CD4-positive, alpha-beta T cell (primary cell): ENCODE data around the gene QSER1. TPM values are rescaled to one million over a fixed set of nuclear protein-coding genes. Genes with fewer than 3 reads are reported as not detected.

Experiments
- ATAC-seq: fragments of 200-7000 bp; cut with Tn5 transposase; one replicate; pipeline ENCODE4 v1.10.0; 2022; ENCODE audit warnings: mild to moderate bottlenecking; ENCODE audit not compliant: poor library complexity
- CTCF ChIA-PET: fragments of 350-600 bp; sonication (Branson Sonifier 250); formaldehyde crosslinking; loops from one replicate; lab custom pipeline; 2021; ENCODE audit warnings: antibody characterized with exemption, inconsistent platforms; lab: Charles Lee
- POLR2A ChIA-PET: fragments of 350-600 bp; sonication (Branson Sonifier 250); formaldehyde crosslinking; loops from one replicate; lab custom pipeline; 2021; ENCODE audit warnings: antibody characterized with exemption, inconsistent platforms; lab: Charles Lee
- DNase-seq, 14 experiments: peaks; one replicate each; pipeline ENCODE4 v3.0.0-alpha.2; 2013 to 2020; ENCODE audit warnings: mixed read lengths in 2 of 14
- H3K27ac ChIP-seq, 2 donors: one replicate each; pipeline versions ENCODE4 v1.5.1 to v1.7.0; 2013; ENCODE audit warnings: low read length in 2 of 2, low read depth in 1 of 2, mild to moderate bottlenecking in 1 of 2
- H3K27me3 ChIP-seq, 2 experiments: 1 replicate in 1 of 2; 2 replicates in 1 of 2; pipeline versions ENCODE4 v1.6.1 to v1.7.0; 2013; ENCODE audit warnings: low read length in 2 of 2, control low read depth in 1 of 2, mild to moderate bottlenecking in 1 of 2, moderate library complexity in 1 of 2; ENCODE audit not compliant: insufficient read depth in 2 of 2, control insufficient read depth in 1 of 2
- H3K36me3 ChIP-seq: one replicate; pipeline ENCODE4 v1.6.1; 2013; ENCODE audit warnings: low read length, control low read depth; ENCODE audit not compliant: insufficient read depth
- H3K4me1 ChIP-seq: one replicate; pipeline ENCODE4 v1.6.1; 2013; ENCODE audit warnings: low read length, control low read depth; ENCODE audit not compliant: insufficient read depth
- H3K4me3 ChIP-seq: one replicate; pipeline ENCODE4 v1.5.1; 2013; ENCODE audit warnings: mild to moderate bottlenecking, low read length, moderate library complexity
- H3K9me3 ChIP-seq, 2 experiments: 1 replicate in 1 of 2; 2 replicates in 1 of 2; pipeline versions ENCODE4 v1.6.1 to v1.7.0; 2013; ENCODE audit warnings: low read length in 2 of 2, mild to moderate bottlenecking in 2 of 2, control low read depth in 1 of 2, moderate library complexity in 1 of 2; ENCODE audit not compliant: control insufficient read depth in 1 of 2, insufficient read depth in 1 of 2
- H3K27ac Mint-ChIP-seq: one replicate; pipeline ENCODE4 v1.8.0; 2020; ENCODE audit warnings: mixed read lengths
- H3K27me3 Mint-ChIP-seq: one replicate; pipeline ENCODE4 v1.8.0; 2021; ENCODE audit warnings: mixed read lengths
- H3K36me3 Mint-ChIP-seq: one replicate; pipeline ENCODE4 v1.8.0; 2021; ENCODE audit warnings: low read depth, mixed read lengths
- H3K4me1 Mint-ChIP-seq: one replicate; pipeline ENCODE4 v1.8.0; 2021; ENCODE audit warnings: low read depth, mixed read lengths
- H3K4me3 Mint-ChIP-seq: one replicate; pipeline ENCODE4 v1.8.0; 2020; ENCODE audit warnings: mild to moderate bottlenecking, mixed read lengths
- H3K9me3 Mint-ChIP-seq: one replicate; pipeline ENCODE4 v1.8.0; 2020; ENCODE audit warnings: mixed read lengths
- intact Hi-C, 2 experiments: fragments of 100-400 bp; cut with DNase I in 1 of 2; cut with micrococcal nuclease in 1 of 2; formaldehyde crosslinking; loops; one replicate each; pipeline versions ENCODE4 v1.15.1 to v1.9.0; 2023 to 2025; cut with DNase I, micrococcal nuclease
- total RNA-seq, 174 experiments: library from RNA in 2 of 174; stranded (reverse) in 2 of 174; gene quantifications; one replicate each; pipeline ENCODE4 v1.2.3 and lab custom pipeline; 2021 to 2026
- TF ChIP-seq, protein P1 (sequence below): fragments of 200-600 bp; IDR thresholded peaks from one replicate; pipeline ENCODE4 v1.8.0; 2022; ENCODE audit warnings: antibody characterized with exemption, mild to moderate bottlenecking

The QSER1 gene
- total RNA-seq, 2 experiments from 2014 or later, result 9.0 to 10.1 TPM

DNA sequence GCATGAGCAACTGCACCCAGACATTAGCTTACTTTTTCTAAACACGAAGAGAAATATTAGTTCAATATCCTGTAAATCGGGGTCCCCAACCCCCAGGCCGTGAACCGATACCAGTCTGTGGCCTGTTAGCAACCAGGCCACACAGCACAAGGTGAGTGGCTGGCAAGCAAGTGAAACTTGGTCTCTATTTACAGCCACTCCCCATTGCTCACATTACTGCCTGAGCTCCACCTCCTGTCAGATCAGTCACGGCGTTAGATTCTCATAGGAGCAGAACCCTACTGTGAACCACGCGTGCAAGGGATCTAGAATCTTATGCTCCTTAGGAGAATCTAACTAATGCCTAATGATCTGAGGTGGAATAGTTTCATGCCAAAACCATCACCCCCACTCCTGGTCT lies 95.2 kb downstream of the QSER1 start:
- H3K36me3 Mint-ChIP-seq, result no peaks in the 10 kb centered on the region
- Histone ChIP-seq H3K4me3 (no peak overlapping the region), H3K27me3 (no peaks in the 10 kb centered on the region), H3K36me3 (no peaks in the 10 kb centered on the region), H3K27ac (no peak overlapping the region), H3K9me3 (peaks cover 4 to 10% of the 10 kb centered on the region in 2 experiments), H3K4me1 (no peaks in the 10 kb centered on the region)
- TF ChIP-seq, protein P1, sequence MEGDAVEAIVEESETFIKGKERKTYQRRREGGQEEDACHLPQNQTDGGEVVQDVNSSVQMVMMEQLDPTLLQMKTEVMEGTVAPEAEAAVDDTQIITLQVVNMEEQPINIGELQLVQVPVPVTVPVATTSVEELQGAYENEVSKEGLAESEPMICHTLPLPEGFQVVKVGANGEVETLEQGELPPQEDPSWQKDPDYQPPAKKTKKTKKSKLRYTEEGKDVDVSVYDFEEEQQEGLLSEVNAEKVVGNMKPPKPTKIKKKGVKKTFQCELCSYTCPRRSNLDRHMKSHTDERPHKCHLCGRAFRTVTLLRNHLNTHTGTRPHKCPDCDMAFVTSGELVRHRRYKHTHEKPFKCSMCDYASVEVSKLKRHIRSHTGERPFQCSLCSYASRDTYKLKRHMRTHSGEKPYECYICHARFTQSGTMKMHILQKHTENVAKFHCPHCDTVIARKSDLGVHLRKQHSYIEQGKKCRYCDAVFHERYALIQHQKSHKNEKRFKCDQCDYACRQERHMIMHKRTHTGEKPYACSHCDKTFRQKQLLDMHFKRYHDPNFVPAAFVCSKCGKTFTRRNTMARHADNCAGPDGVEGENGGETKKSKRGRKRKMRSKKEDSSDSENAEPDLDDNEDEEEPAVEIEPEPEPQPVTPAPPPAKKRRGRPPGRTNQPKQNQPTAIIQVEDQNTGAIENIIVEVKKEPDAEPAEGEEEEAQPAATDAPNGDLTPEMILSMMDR, result no peak
- H3K27me3 Mint-ChIP-seq, result no peaks in the 10 kb centered on the region
- intact Hi-C loops, result no loop called here
- peaks cover 7% of the 10 kb centered on the region for H3K9me3 Mint-ChIP-seq
- H3K4me1 Mint-ChIP-seq, result no peaks in the 10 kb centered on the region
- DNase-seq (no peak), ATAC-seq (no peak)
- ChIA-PET CTCF (no interaction called here), POLR2A (no interaction called here)
- no peak overlapping the region for H3K4me3 Mint-ChIP-seq
- no peak overlapping the region for H3K27ac Mint-ChIP-seq

DNA sequence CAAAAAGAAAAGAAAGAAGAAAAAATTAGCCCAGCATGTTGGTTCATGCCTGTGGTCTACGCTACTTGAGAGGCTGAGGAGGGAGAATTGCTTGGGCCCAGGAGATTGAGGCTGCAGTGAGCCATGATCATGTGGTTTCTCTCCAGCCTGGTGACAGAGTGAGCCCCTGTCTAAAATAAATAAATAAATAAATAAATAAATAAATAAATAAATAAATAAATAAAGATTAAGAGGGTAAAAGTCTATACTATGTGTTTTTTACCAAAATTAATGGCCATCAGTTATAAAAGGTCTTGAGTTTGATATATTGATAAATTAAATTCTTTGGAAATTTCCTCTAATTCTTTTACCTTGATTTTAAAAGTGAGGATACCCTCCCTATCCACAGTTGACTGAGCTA lies 97.9 kb downstream of the QSER1 start:
- Histone ChIP-seq H3K27ac (no peak overlapping the region), H3K4me1 (no peaks in the 10 kb centered on the region), H3K4me3 (no peak overlapping the region), H3K27me3 (no peaks in the 10 kb centered on the region), H3K9me3 (peaks cover 4 to 10% of the 10 kb centered on the region in 2 experiments), H3K36me3 (no peaks in the 10 kb centered on the region)
- ChIA-PET CTCF (no interaction called here), POLR2A (no interaction called here)
- intact Hi-C loops, result no loop called here
- ATAC-seq (no peak), DNase-seq (no peak)
- Mint-ChIP-seq H3K27ac (no peak overlapping the region), H3K4me3 (no peak overlapping the region), H3K4me1 (no peaks in the 10 kb centered on the region), H3K9me3 (peaks cover 7% of the 10 kb centered on the region), H3K36me3 (no peaks in the 10 kb centered on the region), H3K27me3 (no peaks in the 10 kb centered on the region)
- TF ChIP-seq, protein P1, result no peak

DNA sequence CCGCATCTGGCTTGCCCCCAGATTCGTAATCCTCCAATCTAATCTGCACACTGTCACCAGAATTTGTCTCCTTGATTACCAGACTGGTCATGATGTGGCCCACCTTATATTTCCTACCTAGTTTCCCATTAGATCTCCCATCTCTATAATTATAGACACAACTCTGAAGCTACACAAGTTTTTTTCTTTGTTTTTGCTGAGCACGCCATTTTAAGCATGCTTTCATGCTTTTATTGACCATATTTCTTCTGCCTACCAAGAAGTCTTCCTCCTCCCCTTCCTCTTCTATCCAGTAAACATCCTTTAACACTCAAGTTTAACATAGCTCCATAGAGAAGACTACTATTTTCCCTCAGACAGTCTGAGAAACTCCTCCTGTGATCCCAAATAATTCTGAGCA lies 98.8 kb downstream of the QSER1 start:
- Mint-ChIP-seq H3K27me3 (no peaks in the 10 kb centered on the region), H3K27ac (no peak overlapping the region), H3K36me3 (no peaks in the 10 kb centered on the region), H3K9me3 (peaks cover 7% of the 10 kb centered on the region), H3K4me3 (no peak overlapping the region), H3K4me1 (no peaks in the 10 kb centered on the region)
- Histone ChIP-seq H3K27ac (no peak overlapping the region), H3K9me3 (peaks cover 4 to 10% of the 10 kb centered on the region in 2 experiments), H3K27me3 (no peaks in the 10 kb centered on the region), H3K36me3 (no peaks in the 10 kb centered on the region), H3K4me1 (no peaks in the 10 kb centered on the region), H3K4me3 (no peak overlapping the region)
- intact Hi-C loops, result no loop called here
- TF ChIP-seq, protein P1, result no peak
- no peak for ATAC-seq
- CTCF ChIA-PET, result no interaction called here
- DNase-seq, result no peak
- POLR2A ChIA-PET, result no interaction called here
